ENCODE data around the gene ZNF366. TPM values are rescaled to one million over a fixed set of nuclear protein-coding genes. Genes with fewer than 3 reads are reported as not detected.
"Not testable (repeated sequence)": the region's sequence is repeated elsewhere in the genome, so short reads cannot be mapped to it uniquely, and the experiment has no call there.

Gene ZNF366
- total RNA-seq, 1 donor from 2014 or later, result 0.94 TPM

GRCh38 chr5:72439192-72439591 lies 68.0 kb downstream of the ZNF366 start:
- DNase-seq, result no peak

GRCh38 chr5:72438141-72438540 lies 69.1 kb downstream of the ZNF366 start:
- DNase-seq, result no peak

GRCh38 chr5:72436796-72437471 lies 70.3 kb downstream of the ZNF366 start:
- DNase-seq, result no peak

- no peak for DNase-seq
These were observed 72.3 kb downstream of the ZNF366 start for GRCh38 chr5:72434781-72435437.

- DNase-seq, result no peak
These were observed 73.0 kb downstream of the ZNF366 start for GRCh38 chr5:72434056-72434780.

- DNase-seq, result no peak
These were observed 73.7 kb downstream of the ZNF366 start for GRCh38 chr5:72433522-72433921.

- no peak for DNase-seq
These were observed 78.5 kb downstream of the ZNF366 start for GRCh38 chr5:72428669-72429068.

GRCh38 chr5:72427488-72428437 lies 79.4 kb downstream of the ZNF366 start:
- DNase-seq, result no peak

GRCh38 chr5:72427016-72427415 lies 80.2 kb downstream of the ZNF366 start:
- no peak for DNase-seq

- DNase-seq, result no peak
These were observed 81.2 kb downstream of the ZNF366 start for GRCh38 chr5:72426019-72426418.

- DNase-seq, result no peak
These were observed 88.9 kb downstream of the ZNF366 start for GRCh38 chr5:72418271-72418670.

- no peak for DNase-seq
These were observed 89.7 kb downstream of the ZNF366 start for GRCh38 chr5:72417333-72418062.

GRCh38 chr5:72415616-72416325 lies 91.4 kb downstream of the ZNF366 start:
- no peak for DNase-seq

GRCh38 chr5:72412283-72413055 lies 94.7 kb downstream of the ZNF366 start:
- no peak for DNase-seq

- no peak for DNase-seq
These were observed 96.4 kb downstream of the ZNF366 start for GRCh38 chr5:72410688-72411295.

- no peak for DNase-seq
These were observed 98.6 kb downstream of the ZNF366 start for GRCh38 chr5:72408603-72409002.

GRCh38 chr5:72408127-72408526 lies 99.1 kb downstream of the ZNF366 start:
- no peak for DNase-seq

- DNase-seq, result no peak
These were observed 99.7 kb downstream of the ZNF366 start for GRCh38 chr5:72407541-72407940.

GRCh38 chr5:72407078-72407477 lies 100.1 kb downstream of the ZNF366 start:
- no peak for DNase-seq

GRCh38 chr5:72404771-72405170 lies 102.4 kb downstream of the ZNF366 start:
- not testable (repeated sequence) for DNase-seq
